ENCODE measurements around the gene YJEFN3. TPM values are rescaled to one million over a fixed set of nuclear protein-coding genes. Genes with fewer than 3 reads are reported as not detected.
A peak's percentile ranks its signal among the peaks of the same experiment; 100 is the strongest.

The YJEFN3 gene
- total RNA-seq, 1 donor from 2014 or later, result 0.20 TPM

DNA sequence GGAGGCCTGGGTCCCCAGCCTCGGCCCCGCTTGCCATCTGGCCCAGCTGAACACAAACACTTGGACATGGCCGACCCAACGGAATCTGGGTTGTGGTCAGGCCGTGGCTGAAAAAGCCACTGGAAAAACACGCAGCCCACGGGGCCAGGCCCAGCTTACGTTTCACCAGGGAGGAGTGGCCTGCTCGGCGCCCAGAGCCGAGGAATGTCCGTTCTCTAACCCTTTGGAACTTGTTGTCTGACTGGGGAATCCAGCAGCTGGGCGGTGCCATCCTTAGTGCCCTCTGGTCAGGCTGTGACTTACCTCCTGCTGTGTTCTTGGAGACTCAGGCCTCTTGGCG lies 23.1 kb downstream of the YJEFN3 start:
- DNase-seq (ENCODE audit: low read depth in 2 of 2), result no peak

- DNase-seq (ENCODE audit: low read depth in 2 of 2), result peak; percentile 33 to 43
Measured at GRCh38 chr19:19552798-19553197, 24.1 kb downstream of the YJEFN3 start.

DNA sequence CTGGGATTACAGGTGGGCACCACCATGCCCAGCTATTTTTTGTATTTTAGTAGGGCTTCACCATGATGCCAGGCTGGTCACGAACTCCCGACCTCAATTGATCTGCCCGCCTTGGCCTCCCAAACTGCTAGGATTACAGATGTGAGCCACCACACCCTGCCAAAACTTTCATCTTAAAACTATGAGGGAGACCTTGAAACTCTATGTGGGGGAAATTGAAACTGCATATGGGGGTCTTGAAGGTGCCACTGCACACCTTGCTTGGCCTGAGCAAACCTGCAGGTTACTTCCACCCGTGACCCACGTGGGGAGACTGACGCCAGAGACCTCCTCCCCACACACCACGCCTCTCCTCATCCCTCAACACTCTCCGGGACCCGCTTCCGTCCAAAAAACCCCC lies 25.0 kb downstream of the YJEFN3 start:
- DNase-seq (ENCODE audit: low read depth in 2 of 2), result no peak

GRCh38 chr19:19554074-19555023 lies 25.6 kb downstream of the YJEFN3 start:
- peak; percentile 33 to 44 for DNase-seq (ENCODE audit: low read depth in 2 of 2)

DNA sequence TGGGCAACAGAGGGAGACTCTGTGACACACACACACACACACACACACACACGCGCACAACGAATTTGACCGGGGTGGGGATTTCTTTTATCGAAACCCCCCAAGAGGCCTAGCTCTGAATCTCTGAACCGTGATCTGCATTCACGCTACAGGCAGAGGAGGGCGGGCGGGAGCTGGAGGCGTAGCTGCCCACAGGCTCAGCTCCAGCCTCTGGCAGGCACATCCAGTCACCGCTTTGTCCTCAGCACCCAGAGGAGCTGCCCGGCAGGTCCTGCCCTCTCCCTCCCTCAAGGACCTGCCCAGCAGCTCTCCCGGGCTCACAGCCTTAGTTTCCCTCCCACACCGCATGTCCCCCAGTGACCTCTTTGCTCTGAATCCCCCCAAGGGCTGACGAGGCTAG lies 29.3 kb downstream of the YJEFN3 start:
- no peak for DNase-seq (ENCODE audit: low read depth in 2 of 2)

DNA sequence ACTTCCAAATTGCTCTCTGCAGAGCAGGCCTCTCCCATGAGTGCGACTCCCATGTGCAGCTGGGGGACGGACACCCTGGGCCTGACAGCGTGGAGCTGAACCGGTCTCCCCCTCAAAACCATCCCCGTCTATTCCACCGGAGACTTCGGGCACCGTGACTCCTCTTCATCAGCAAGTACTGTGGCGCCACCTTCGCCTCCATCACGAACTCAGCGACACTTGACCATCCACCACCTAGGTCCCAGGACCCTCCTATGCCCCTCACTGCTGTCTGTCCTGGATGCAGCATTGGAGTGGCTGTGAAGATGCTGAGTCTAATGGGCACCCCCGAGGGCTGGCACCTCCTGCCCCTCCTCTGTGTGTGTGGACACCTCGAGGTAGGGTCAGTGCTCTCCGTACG lies 29.9 kb downstream of the YJEFN3 start:
- DNase-seq (ENCODE audit: low read depth in 2 of 2), result no peak

DNA sequence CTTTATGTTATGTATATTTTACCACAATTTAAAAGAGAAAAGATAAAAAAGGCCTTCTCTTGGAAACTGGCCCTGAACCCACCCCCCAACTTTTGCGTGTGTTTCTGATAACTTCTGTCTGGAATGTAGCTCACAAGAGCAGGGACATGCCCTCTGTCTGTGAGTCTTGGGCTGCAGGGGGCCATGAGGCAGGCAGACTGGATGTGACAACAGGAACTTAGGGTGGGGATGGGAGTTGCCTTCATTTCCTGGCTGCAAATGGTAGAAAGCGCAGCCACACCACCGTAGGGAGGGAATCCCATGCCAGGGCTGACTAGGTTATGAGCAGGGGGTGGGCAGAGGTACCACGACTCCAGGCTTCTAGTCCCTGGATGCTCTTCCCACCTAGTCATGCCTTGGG lies 31.2 kb downstream of the YJEFN3 start:
- DNase-seq (ENCODE audit: low read depth in 2 of 2), result peak in 1 of 2 donors; percentile 67

DNA sequence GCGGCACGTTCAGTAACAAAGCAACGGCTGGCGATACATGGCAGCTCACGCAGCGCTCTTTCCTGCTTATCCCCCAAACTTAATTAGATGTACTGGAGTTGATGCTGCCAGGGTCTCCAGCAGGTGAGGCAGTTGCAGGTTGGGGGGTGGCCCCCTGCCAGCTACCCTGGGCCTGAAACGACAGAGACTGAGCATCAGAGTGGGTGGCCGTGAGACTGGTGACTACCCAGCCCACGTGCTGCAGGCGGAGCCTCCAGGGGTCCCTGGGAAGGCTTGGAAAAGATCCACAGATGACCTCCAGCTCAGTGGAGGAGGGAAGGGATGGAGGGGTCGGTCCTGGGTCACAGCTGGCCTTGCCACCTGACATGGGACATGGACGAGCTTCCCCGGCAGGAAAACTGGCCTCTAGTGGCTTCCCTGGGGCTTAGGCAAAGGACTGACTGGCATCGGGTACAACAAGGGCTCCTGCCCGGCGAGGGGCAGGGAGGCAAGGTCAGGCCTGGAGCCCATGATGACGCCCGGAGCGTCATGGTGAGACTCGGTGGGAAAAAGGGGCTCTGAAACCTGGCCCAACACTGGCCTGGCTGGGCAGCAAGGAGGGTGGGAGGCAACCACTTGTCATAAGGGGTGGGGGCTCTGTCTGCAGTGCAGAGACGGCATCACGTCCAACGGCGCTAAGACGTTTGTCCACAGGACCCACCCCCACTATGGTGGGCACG lies 33.4 kb downstream of the YJEFN3 start:
- DNase-seq (ENCODE audit: low read depth in 2 of 2), result no peak

DNA sequence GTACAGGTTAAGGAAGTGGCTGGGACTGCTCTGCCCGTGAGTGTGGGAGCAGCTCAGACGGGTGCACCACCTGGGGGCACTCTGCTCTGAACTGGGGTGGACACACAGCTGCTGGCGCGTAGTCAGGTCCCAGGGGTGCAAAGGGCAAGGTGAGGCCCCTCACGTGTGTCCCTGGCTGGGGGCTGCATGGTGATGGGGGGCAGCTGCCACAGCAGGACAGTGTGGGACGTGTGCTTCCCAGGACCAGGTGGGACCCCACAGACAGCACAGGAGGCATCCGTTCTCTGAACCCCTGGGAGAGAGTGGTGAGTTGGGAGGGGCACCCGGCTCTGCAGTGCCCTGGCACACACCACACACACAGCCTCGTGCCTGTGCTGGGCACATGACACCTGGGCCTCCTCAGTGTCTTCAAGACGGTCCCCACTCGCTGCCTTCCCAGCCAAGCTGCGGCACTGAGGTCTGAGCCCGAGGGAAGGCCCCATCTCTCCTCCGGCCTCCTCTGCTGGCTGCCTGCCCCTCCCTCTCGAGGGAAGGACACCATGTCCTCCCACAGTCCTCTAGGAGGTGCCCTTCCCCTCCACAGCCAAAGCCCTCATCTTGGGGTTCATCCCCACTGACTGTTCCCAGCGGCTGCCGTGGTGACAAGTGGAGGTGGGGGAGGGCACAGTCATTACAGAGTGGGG lies 34.1 kb downstream of the YJEFN3 start:
- DNase-seq (ENCODE audit: low read depth in 2 of 2), result no peak

DNA sequence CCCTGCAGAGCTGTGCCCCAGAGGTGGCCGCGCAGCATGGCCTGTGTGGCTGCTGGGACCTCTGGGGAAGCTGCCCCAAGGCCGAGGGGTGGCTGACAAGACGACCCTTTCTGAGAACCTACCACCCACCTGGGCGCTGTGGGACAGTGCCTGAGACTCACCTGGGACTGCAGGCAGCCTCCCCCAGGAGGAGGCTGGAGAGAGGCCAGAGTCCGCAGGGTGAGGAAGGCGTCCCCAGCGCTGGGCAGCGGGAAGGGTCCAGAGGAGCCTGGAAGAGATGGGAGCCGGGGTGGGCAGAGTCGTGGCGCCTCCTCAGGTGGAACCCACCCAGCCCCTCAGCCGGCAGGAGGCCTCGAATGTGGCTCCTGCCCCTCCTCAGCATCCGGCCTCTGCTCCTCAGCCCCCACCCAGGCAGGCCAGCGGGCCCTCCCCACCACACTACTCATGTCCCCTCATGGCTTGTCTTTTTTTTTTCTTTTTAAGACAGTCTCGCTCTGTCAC lies 34.7 kb downstream of the YJEFN3 start:
- no peak for DNase-seq (ENCODE audit: low read depth in 2 of 2)

- DNase-seq (ENCODE audit: low read depth in 2 of 2), result no peak
Measured at GRCh38 chr19:19566306-19566705, 37.6 kb downstream of the YJEFN3 start.

GRCh38 chr19:19567391-19567790 lies 38.7 kb downstream of the YJEFN3 start:
- no peak for DNase-seq (ENCODE audit: low read depth in 2 of 2)

DNA sequence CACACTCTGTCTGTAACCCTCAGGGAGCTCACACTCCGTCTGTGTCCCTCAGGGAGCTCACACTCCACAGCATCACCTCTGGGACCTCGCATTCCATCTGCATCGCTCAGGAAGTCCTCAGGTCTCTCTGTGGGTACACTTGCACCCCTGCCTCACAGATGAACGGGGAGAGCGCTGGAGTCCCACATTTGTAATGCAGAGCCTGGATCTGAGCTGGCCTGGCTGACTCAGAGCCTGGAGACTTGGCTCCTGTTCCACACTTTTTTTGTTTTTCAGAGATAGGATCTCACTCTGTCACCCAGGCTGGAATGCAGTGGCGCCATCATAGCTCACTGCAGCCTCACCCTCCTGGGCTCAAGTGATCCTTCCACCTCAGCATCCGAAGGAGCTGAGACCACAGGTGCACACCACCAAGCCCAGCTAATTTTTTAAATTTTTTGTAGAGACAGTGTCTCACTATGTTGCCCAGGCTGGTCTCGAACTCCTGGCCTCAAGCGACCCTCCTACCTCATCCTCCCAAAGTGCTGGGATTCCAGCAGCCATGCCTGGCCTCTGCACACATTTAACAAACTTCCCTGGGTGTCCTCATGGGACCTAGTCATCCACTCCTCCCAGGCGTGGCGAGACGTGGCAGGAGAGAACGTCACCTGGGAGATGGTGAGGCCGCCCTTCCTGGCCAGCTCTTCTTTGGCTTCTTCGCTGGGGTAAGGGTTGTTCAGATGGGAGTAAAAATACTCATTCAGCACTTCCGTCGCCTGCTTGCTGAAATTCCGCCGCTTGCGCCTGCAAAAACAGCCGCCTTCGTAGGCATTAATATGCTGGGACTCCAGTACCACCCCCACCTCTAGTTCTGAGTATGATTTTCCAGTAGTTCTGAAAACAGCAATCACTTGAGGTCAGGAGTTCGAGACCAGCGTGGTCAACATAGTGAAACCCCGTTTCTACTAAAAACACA lies 40.4 kb downstream of the YJEFN3 start:
- DNase-seq (ENCODE audit: low read depth in 2 of 2), result no peak

GRCh38 chr19:19570571-19570970 lies 41.9 kb downstream of the YJEFN3 start:
- no peak for DNase-seq (ENCODE audit: low read depth in 2 of 2)

DNA sequence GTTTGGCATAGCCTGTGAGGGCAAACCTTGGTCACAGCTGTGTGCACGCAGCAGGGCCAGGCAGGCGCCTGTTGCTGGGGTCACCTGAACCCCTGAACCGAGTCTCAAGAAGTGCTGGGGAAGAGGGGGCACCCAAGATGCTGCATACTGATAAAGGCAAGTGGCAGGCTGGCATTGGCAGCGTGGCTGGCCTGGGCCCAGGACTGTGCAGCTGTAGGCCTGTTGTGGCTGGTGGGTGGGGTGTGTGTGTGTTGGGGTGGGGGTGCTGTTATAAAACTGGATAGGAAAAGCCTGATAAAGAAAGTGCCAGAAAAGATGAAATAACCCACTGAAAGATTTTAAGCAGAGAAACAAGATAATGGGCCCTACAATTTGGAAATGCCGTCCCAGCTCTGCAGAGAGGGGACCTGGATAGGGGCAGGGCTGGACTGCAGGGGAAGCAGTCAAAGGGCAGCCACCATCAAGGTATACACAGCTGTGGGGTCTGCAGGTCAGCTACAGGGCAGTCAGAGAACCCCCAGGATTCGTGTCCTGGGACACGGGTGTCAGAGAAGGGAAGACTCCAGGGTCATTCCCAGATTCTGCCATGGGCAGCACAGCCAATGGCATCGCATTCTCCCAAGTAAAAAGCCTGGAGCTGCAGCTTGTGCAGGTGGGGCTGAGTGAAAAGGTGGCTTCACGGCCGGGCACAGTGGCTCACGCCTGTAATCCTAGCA lies 42.5 kb downstream of the YJEFN3 start:
- DNase-seq (ENCODE audit: low read depth in 2 of 2), result no peak

DNA sequence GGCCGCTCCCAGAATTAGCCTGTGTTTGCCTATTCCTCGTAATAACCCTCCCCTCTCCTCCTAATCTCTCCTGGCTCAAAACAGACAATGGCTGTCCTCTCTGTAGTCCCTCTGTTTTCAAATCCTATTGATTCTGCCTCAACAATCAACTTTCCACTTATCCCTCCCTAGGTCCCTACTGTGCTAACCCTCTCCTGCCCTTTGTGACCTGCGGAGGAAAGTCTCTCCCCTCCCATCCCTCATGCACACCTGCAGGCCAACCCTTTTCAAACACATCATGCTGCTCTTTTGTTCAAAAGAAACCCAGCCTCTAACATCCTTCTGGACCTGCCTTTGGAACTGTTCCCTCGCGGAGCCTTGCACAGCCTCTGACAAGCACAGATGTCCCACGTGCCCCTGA lies 46.7 kb downstream of the YJEFN3 start:
- DNase-seq (ENCODE audit: low read depth in 2 of 2), result no peak

GRCh38 chr19:19578252-19578651 lies 49.5 kb downstream of the YJEFN3 start:
- DNase-seq (ENCODE audit: low read depth in 2 of 2), result no peak

- DNase-seq (ENCODE audit: low read depth in 2 of 2), result no peak
Measured at GRCh38 chr19:19579533-19580361, 51.0 kb downstream of the YJEFN3 start.

DNA sequence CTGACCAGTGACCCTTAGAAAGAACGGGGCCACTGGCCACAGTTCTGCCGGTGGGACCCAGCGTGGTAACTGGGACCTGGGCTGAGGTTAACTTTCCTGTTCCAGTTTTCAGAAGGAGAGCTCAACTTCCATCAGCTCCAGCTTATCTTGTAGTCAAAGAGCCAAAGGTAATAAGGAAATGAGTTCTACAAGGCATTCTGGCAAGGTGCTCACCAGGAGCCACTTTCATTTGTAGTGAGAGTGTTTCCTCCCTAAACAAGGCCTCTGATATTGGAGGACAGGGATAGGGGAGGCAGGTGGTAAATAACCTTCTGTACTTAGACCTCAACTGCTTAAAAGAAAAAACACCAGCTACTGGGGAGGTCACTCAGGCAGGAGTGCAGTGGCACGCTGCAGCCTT lies 51.7 kb downstream of the YJEFN3 start:
- DNase-seq (ENCODE audit: low read depth in 2 of 2), result no peak

Measured in lung microvascular endothelial cell (primary cell).